Caco-2 (cell line): ENCODE results near the gene KDM2B. TPM values are rescaled to one million over a fixed set of nuclear protein-coding genes. Genes with fewer than 3 reads are reported as not detected.
A peak's percentile ranks its signal among the peaks of the same experiment; 100 is the strongest.

Experiments
- BruUV-seq: library from RNA; stranded (reverse); fragments of 400-500 nt; replicated peaks from 2 replicates; lab custom pipeline; 2021; lab: Mats Ljungman, UMichigan
- CTCF ChIA-PET: fragments of 300-600 bp; sonication (Branson Sonifier 250); formaldehyde crosslinking; loops from one replicate; lab custom pipeline; 2022; ENCODE audit warnings: antibody characterized with exemption; lab: Charles Lee
- POLR2A ChIA-PET: fragments of 300-600 bp; sonication (Branson Sonifier 250); formaldehyde crosslinking; loops from one replicate; lab custom pipeline; 2022; ENCODE audit warnings: antibody characterized with exemption; lab: Charles Lee
- DNase-seq, 2 experiments: peaks; one replicate each; pipeline versions ENCODE4 v3.0.0 to v3.0.0-alpha.2; 2020 to 2022
- H3K27me3 ChIP-seq: replicated peaks from 2 replicates; pipeline ENCODE4 v1.6.0; 2011; ENCODE audit warnings: low read length; ENCODE audit not compliant: control insufficient read depth, insufficient read depth
- H3K36me3 ChIP-seq: 2 replicates; pipeline ENCODE4 v1.5.1; 2011; ENCODE audit warnings: low read length; ENCODE audit not compliant: control insufficient read depth, insufficient read depth
- H3K4me1 ChIP-seq: fragments of 250-450 bp; sonication (Bioruptor Pico); 2 replicates; pipeline ENCODE4 v1.5.1; 2020; ENCODE audit warnings: mild to moderate bottlenecking
- H3K4me3 ChIP-seq: 2 replicates; pipeline ENCODE4 v1.5.1; 2011; ENCODE audit warnings: low read depth, mild to moderate bottlenecking, control low read depth, low read length
- H3K9me3 ChIP-seq: fragments of 250-450 bp; sonication (Bioruptor Pico); 2 replicates; pipeline ENCODE4 v1.5.1; 2020; ENCODE audit warnings: mild to moderate bottlenecking, moderate library complexity
- H3K27ac Mint-ChIP-seq: one replicate; pipeline ENCODE4 v1.8.0; 2022; ENCODE audit warnings: mixed read lengths; ENCODE audit not compliant: unreplicated experiment
- H3K27me3 Mint-ChIP-seq: one replicate; pipeline ENCODE4 v1.8.0; 2022; ENCODE audit warnings: mixed read lengths; ENCODE audit not compliant: insufficient read depth, unreplicated experiment
- H3K36me3 Mint-ChIP-seq: one replicate; pipeline ENCODE4 v1.8.0; 2022; ENCODE audit warnings: mild to moderate bottlenecking, mixed read lengths; ENCODE audit not compliant: insufficient read depth, unreplicated experiment
- H3K4me1 Mint-ChIP-seq: one replicate; pipeline ENCODE4 v1.8.0; 2022; ENCODE audit warnings: low read depth, mixed read lengths; ENCODE audit not compliant: unreplicated experiment
- H3K4me3 Mint-ChIP-seq: one replicate; pipeline ENCODE4 v1.8.0; 2022; ENCODE audit warnings: mild to moderate bottlenecking, moderate library complexity, mixed read lengths; ENCODE audit not compliant: unreplicated experiment
- H3K9me3 Mint-ChIP-seq: one replicate; pipeline ENCODE4 v1.8.0; 2022; ENCODE audit warnings: mixed read lengths; ENCODE audit not compliant: unreplicated experiment
- intact Hi-C: fragments of 100-400 bp; cut with micrococcal nuclease; formaldehyde crosslinking; loops from one replicate; pipeline ENCODE4 v1.10.0; 2022; ENCODE audit not compliant: unreplicated experiment
- total RNA-seq: library from RNA; stranded (reverse); gene quantifications from 2 replicates; pipeline ENCODE4 v1.2.3, GENCODE V29; 2022
- TF ChIP-seq, protein P1 (sequence below), 2 experiments: fragments of 200-600 bp in 1 of 2; IDR thresholded peaks; 1 replicate in 1 of 2; 2 replicates in 1 of 2; pipeline versions ENCODE4 v1.5.1 to v1.8.0; 2011 to 2022; ENCODE audit warnings: antibody characterized with exemption in 1 of 2, control low read depth in 1 of 2, inconsistent platforms in 1 of 2, low read depth in 1 of 2, low read length in 1 of 2, mild to moderate bottlenecking in 1 of 2, moderate library complexity in 1 of 2; ENCODE audit not compliant: insufficient read depth in 1 of 2, severe bottlenecking in 1 of 2, unreplicated experiment in 1 of 2

KDM2B gene
- total RNA-seq, 1 experiment from 2014 or later = 48.4 TPM

DNA sequence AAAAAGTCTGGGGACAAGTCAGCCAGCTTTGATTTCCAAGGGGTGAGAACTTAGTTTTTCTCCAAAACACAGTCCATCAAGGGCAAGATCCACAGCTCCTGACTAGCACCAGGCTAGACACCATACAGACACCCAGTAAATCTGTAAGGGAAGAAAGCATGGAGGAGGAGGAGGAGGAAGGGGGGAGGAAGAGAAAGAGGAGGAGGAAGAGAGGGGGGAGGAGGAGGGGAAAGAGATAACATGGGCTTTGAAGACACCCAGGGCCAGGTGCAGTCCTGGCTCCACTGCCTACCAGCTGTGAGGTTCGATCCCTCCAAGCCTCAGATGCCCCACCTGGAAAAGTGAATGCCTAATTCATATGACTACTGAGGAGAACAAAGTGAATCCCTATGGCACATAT, 18.3 kb downstream of the KDM2B start:
- no peak overlapping the region for H3K4me3 Mint-ChIP-seq
- no TSS peak for BruUV-seq
- intact Hi-C loops = no loop called here
- Histone ChIP-seq H3K27me3 (no peaks in the 10 kb centered on the region), H3K4me3 (no peak overlapping the region), H3K4me1 (no peaks in the 10 kb centered on the region), H3K36me3 (no peaks in the 10 kb centered on the region; the same call in 1 of the 2 replicates), H3K9me3 (no peaks in the 10 kb centered on the region)
- peaks cover 7% of the 10 kb centered on the region for H3K36me3 Mint-ChIP-seq
- no peaks in the 10 kb centered on the region for H3K27me3 Mint-ChIP-seq
- TF ChIP-seq, protein P1, sequence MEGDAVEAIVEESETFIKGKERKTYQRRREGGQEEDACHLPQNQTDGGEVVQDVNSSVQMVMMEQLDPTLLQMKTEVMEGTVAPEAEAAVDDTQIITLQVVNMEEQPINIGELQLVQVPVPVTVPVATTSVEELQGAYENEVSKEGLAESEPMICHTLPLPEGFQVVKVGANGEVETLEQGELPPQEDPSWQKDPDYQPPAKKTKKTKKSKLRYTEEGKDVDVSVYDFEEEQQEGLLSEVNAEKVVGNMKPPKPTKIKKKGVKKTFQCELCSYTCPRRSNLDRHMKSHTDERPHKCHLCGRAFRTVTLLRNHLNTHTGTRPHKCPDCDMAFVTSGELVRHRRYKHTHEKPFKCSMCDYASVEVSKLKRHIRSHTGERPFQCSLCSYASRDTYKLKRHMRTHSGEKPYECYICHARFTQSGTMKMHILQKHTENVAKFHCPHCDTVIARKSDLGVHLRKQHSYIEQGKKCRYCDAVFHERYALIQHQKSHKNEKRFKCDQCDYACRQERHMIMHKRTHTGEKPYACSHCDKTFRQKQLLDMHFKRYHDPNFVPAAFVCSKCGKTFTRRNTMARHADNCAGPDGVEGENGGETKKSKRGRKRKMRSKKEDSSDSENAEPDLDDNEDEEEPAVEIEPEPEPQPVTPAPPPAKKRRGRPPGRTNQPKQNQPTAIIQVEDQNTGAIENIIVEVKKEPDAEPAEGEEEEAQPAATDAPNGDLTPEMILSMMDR (IDR thresholded peaks at IDR 0.05; ENCODE audit: insufficient read depth in 1 of 2, low read depth in 1 of 2, low read length in 1 of 2, severe bottlenecking in 1 of 2, unreplicated experiment in 1 of 2) = no peak
- no peak overlapping the region for H3K27ac Mint-ChIP-seq
- ChIA-PET CTCF (interaction anchor here (0.6 kb wide), 1 partner anchor 16 kb away, joined by 4 read pairs; no protein-coding TSS in a partner anchor), POLR2A (no interaction called here)
- H3K4me1 Mint-ChIP-seq = no peaks in the 10 kb centered on the region
- no peak for DNase-seq
- no peaks in the 10 kb centered on the region for H3K9me3 Mint-ChIP-seq

DNA sequence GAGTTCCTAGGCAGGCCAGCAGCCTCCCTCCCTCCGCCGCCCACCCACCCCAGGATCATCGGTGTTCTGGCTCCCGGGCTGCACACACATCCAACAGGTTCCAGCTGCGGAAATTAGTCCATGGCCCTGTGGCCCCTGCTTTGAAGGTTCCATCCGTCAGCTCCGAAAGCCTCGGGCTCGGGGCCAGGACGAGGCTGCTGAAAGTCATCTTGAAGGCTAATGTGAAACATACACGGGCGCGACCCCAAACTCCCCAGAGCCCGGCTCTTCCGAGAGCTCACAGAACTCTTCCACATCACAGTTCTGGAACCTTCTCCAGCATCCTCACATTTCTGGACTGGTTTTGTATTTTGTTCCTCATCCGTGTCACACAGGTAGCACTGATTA, 19.8 kb downstream of the KDM2B start:
- H3K4me3 ChIP-seq = no peak overlapping the region
- no peaks in the 10 kb centered on the region; the same call in 1 of the 2 replicates for H3K36me3 ChIP-seq
- BruUV-seq = no TSS peak
- intact Hi-C loops = no loop called here
- Mint-ChIP-seq H3K4me1 (no peaks in the 10 kb centered on the region), H3K4me3 (no peak overlapping the region), H3K27ac (peak overlapping the region; percentile 26), H3K9me3 (no peaks in the 10 kb centered on the region), H3K27me3 (no peaks in the 10 kb centered on the region), H3K36me3 (peaks cover 12% of the 10 kb centered on the region)
- TF ChIP-seq, protein P1 (IDR thresholded peaks at IDR 0.05; ENCODE audit: insufficient read depth in 1 of 2, low read depth in 1 of 2, low read length in 1 of 2, severe bottlenecking in 1 of 2, unreplicated experiment in 1 of 2) = no peak
- POLR2A ChIA-PET = no interaction called here
- H3K9me3 ChIP-seq = no peaks in the 10 kb centered on the region
- no peaks in the 10 kb centered on the region for H3K27me3 ChIP-seq
- no peak for DNase-seq
- no peaks in the 10 kb centered on the region for H3K4me1 ChIP-seq
- CTCF ChIA-PET = interaction anchor here (1.2 kb wide), 1 partner anchor 108 kb away, joined by 3 read pairs; the partner anchor contains the start of gene MORN3

DNA sequence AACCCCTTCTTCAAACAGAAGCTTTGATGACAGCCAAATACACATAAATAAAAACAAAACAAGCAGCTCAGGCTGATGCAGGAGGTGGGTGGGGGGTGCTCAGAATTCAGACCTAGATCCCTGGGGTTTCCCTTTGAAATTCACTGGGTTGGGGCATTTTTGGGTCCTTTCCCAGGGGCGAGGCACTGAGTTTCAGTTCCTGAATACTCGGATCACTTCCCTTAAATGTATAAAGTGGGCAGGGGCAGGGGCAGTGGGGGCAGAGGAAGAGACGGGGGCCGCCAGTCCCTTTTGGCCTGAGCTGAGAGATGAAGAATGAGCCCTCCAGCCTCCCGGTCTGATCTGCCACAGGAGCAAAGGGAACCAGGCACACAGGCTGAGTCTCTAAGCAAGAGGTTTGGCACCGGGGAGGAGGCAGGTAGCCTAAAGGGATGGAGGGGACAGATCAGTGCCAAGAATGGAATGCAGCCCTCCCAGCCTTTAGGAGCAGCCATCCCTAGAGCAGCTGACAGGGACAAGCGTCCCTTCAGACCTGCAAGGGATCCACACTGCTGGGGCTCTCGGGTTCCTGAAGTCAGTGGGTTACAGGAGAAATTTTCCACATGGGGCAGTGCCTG, 20.3 kb downstream of the KDM2B start:
- no peaks in the 10 kb centered on the region for H3K4me1 ChIP-seq
- BruUV-seq = no TSS peak
- H3K9me3 ChIP-seq = no peaks in the 10 kb centered on the region
- no peak overlapping the region for H3K4me3 ChIP-seq
- Mint-ChIP-seq H3K4me3 (no peak overlapping the region), H3K27ac (no peak overlapping the region), H3K36me3 (peaks cover 16% of the 10 kb centered on the region), H3K9me3 (no peaks in the 10 kb centered on the region), H3K4me1 (no peaks in the 10 kb centered on the region), H3K27me3 (no peaks in the 10 kb centered on the region)
- no peaks in the 10 kb centered on the region for H3K27me3 ChIP-seq
- TF ChIP-seq, protein P1 (IDR thresholded peaks at IDR 0.05; ENCODE audit: insufficient read depth in 1 of 2, low read depth in 1 of 2, low read length in 1 of 2, severe bottlenecking in 1 of 2, unreplicated experiment in 1 of 2) = no peak
- no peaks in the 10 kb centered on the region; the same call in 1 of the 2 replicates for H3K36me3 ChIP-seq
- POLR2A ChIA-PET = no interaction called here
- no peak for DNase-seq
- intact Hi-C loops = no loop called here
- CTCF ChIA-PET = interaction anchor here (0.6 to 1.2 kb wide), 2 partner anchors 61 to 108 kb away, joined by 3 read pairs; partner anchors contain the start of gene MORN3
